Progenitor cell of endocrine pancreas (in vitro differentiated cells): ENCODE measurements around the gene ALKBH4. TPM values are rescaled to one million over a fixed set of nuclear protein-coding genes. Genes with fewer than 3 reads are reported as not detected.
"Not testable (repeated sequence)": the region's sequence is repeated elsewhere in the genome, so short reads cannot be mapped to it uniquely, and the experiment has no call there.

Experiments used
- DNase-seq: peaks from one replicate; pipeline ENCODE4 v3.0.0; 2021; ENCODE audit warnings: low spot score; ENCODE audit not compliant: unreplicated experiment
- H3K27ac Mint-ChIP-seq: 2 replicates; pipeline ENCODE4 v1.8.0; 2021; ENCODE audit warnings: mild to moderate bottlenecking, moderate library complexity, mixed read lengths
- H3K27me3 Mint-ChIP-seq: 2 replicates; pipeline ENCODE4 v1.8.0; 2021; ENCODE audit warnings: mixed read lengths
- H3K36me3 Mint-ChIP-seq: 2 replicates; pipeline ENCODE4 v1.8.0; 2022; ENCODE audit warnings: mixed read lengths; ENCODE audit not compliant: insufficient read depth
- H3K4me1 Mint-ChIP-seq: 2 replicates; pipeline ENCODE4 v1.8.0; 2021; ENCODE audit warnings: low read depth, mixed read lengths
- H3K4me3 Mint-ChIP-seq: 2 replicates; pipeline ENCODE4 v1.8.0; 2021; ENCODE audit warnings: low read depth, mild to moderate bottlenecking, moderate library complexity, mixed read lengths
- H3K9me3 Mint-ChIP-seq: 2 replicates; pipeline ENCODE4 v1.8.0; 2021; ENCODE audit warnings: low read depth, mixed read lengths
- CTCF ChIP-seq: fragments of 200-600 bp; sonication (generic); IDR thresholded peaks from one replicate; pipeline ENCODE4 v1.5.0; 2021; ENCODE audit warnings: antibody characterized with exemption, mild to moderate bottlenecking; ENCODE audit not compliant: unreplicated experiment
- microRNA-seq: library from miRNA; unstranded; fragments of <30 nt; microRNA quantifications from one replicate; pipeline ENCODE4 v1.1.0, GENCODE V29; 2020; ENCODE audit warnings: borderline number of aligned reads; ENCODE audit not compliant: unreplicated experiment
- total RNA-seq: library from RNA; stranded (reverse); gene quantifications from 2 replicates; pipeline ENCODE4 v1.2.1, GENCODE V29; 2021

The ALKBH4 gene
- total RNA-seq, 1 donor from 2014 or later = 14.3 TPM

GRCh38 chr7:102410123-102410522 is 54.5 kb downstream of the ALKBH4 start:
- no peak overlapping the region for H3K27ac Mint-ChIP-seq
- H3K4me1 Mint-ChIP-seq = no peaks in the 10 kb centered on the region
- TF ChIP-seq CTCF = no peak
- peaks cover 7% of the 10 kb centered on the region for H3K9me3 Mint-ChIP-seq
- H3K36me3 Mint-ChIP-seq = peaks cover 57% of the 10 kb centered on the region
- no peak for DNase-seq
- H3K4me3 Mint-ChIP-seq = no peak overlapping the region
- no peaks in the 10 kb centered on the region for H3K27me3 Mint-ChIP-seq

GRCh38 chr7:102409340-102409739 is 55.3 kb downstream of the ALKBH4 start:
- Mint-ChIP-seq H3K4me1 (no peaks in the 10 kb centered on the region), H3K36me3 (peaks cover 61% of the 10 kb centered on the region), H3K27me3 (no peaks in the 10 kb centered on the region), H3K4me3 (no peak overlapping the region), H3K9me3 (peaks cover 7% of the 10 kb centered on the region), H3K27ac (no peak overlapping the region)
- DNase-seq = no peak
- no peak for TF ChIP-seq CTCF

GRCh38 chr7:102408530-102408929 is 56.1 kb downstream of the ALKBH4 start:
- H3K27ac Mint-ChIP-seq, H3K9me3 Mint-ChIP-seq, DNase-seq, H3K4me3 Mint-ChIP-seq, H3K4me1 Mint-ChIP-seq, H3K27me3 Mint-ChIP-seq: not testable (repeated sequence)
- H3K36me3 Mint-ChIP-seq = peaks cover 60% of the 10 kb centered on the region

- H3K4me1 Mint-ChIP-seq = no peaks in the 10 kb centered on the region
- H3K4me3 Mint-ChIP-seq = no peak overlapping the region
- no peaks in the 10 kb centered on the region for H3K27me3 Mint-ChIP-seq
- peaks cover 7% of the 10 kb centered on the region for H3K9me3 Mint-ChIP-seq
- no peak overlapping the region for H3K27ac Mint-ChIP-seq
- DNase-seq = no peak
- no peak for TF ChIP-seq CTCF
- H3K36me3 Mint-ChIP-seq = peaks cover 58% of the 10 kb centered on the region
These were observed 56.8 kb downstream of the ALKBH4 start for GRCh38 chr7:102407910-102408309.

Small RNA genes within 50 kb of the gene (microRNA-seq; reads per million reads assigned to microRNA genes)
- gene MIR4467 (not detected), gene MIR5090 (3.6 reads per million)

Other genes with a start within 250 kb of the ALKBH4 start
- 11.2 and 11.5 TPM in 2 replicates for gene SH2B2, start 178.0 kb downstream of the ALKBH4 start, total RNA-seq
- not detected in 2 replicates for gene SPDYE6, start 108.4 kb downstream of the ALKBH4 start, total RNA-seq
- 44.8 and 45.0 TPM in 2 replicates for gene PRKRIP1, start 68.5 kb downstream of the ALKBH4 start, total RNA-seq
- gene ORAI2, start 31.3 kb downstream of the ALKBH4 start, total RNA-seq = 35.4 and 41.8 TPM in 2 replicates
- 27.7 and 31.8 TPM in 2 replicates for gene LRWD1, start 121 bp upstream of the ALKBH4 start, total RNA-seq
- gene POLR2J, start 14.1 kb upstream of the ALKBH4 start, total RNA-seq = 48.6 and 50.5 TPM in 2 replicates
- 8.7 and 10.8 TPM in 2 replicates for gene RASA4B, start 52.9 kb upstream of the ALKBH4 start, total RNA-seq
- gene UPK3BL2, start 78.8 kb upstream of the ALKBH4 start, total RNA-seq = 9.4 and 13.4 TPM in 2 replicates
- not detected in 2 replicates for gene SPDYE2, start 86.4 kb upstream of the ALKBH4 start, total RNA-seq
- gene POLR2J3, start 107.7 kb upstream of the ALKBH4 start, total RNA-seq = 28.2 and 31.5 TPM in 2 replicates
- 20.2 and 21.0 TPM in 2 replicates for gene RASA4, start 151.9 kb upstream of the ALKBH4 start, total RNA-seq
- 18.9 and 19.2 TPM in 2 replicates for gene UPK3BL1, start 177.9 kb upstream of the ALKBH4 start, total RNA-seq
- gene SPDYE2B, start 185.5 kb upstream of the ALKBH4 start, total RNA-seq = not detected in 2 replicates
- 8.6 and 8.9 TPM in 2 replicates for gene POLR2J2, start 206.8 kb upstream of the ALKBH4 start, total RNA-seq